ENCODE results near the gene DZIP1L. TPM values are rescaled to one million over a fixed set of nuclear protein-coding genes. Genes with fewer than 3 reads are reported as not detected.
"Not testable (repeated sequence)": the region's sequence is repeated elsewhere in the genome, so short reads cannot be mapped to it uniquely, and the experiment has no call there.

The DZIP1L gene
- total and polyA plus RNA-seq, 2 donors (not counting 3 experiments of a cell fraction or from before 2014, with no cell fraction given) = 3.0 to 17.9 TPM

DNA sequence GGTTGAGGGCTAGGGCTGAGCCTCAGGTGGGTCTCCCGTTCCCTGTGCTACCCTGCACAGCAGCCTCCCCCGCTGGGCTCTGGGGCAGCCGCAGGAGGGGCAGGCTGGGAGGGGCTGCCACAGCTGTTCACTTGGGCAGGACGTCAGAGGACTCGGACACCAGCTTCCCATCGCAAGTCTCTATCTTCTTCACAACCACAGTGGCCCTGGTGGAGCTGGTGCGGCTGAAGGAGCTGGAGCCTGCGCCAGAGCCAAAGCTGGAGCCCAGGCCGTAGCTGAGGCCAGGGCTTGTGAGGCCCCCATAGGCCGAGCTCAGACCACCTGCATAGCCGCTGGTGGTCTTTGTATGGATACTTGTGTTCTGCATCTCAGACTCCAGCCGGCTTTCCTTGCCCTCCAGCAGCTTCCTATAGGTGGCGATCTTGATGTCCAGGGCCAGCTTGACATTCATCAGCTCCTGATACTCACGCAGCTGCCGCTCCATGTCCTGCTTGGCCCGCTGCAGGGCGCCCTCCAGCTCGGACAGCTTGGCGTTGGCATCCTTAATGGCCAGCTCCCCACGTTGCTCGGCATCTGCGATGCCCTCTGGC is 14.0 kb downstream of the DZIP1L start:
- POLR2A ChIA-PET; H4K20me1 ChIP-seq (replicated peaks; ENCODE audit: control insufficient read depth, extremely low read depth, insufficient read depth, low read length); BruUV-seq (replicated peaks); H3K9me1 ChIP-seq (replicated peaks; ENCODE audit: control insufficient read depth, extremely low read depth, insufficient read depth, low read length); H3K9me3 ChIP-seq (replicated peaks; ENCODE audit: control insufficient read depth, insufficient read depth, low read length); dilution Hi-C loops (cut with MboI; ENCODE audit: extremely low pct_ligation_motif_present, low sequenced_read_pairs); H3K27ac ChIP-seq (ENCODE audit: insufficient read depth, low read depth, low read length); H3K79me2 ChIP-seq (ENCODE audit: control insufficient read depth, insufficient read depth, low read length); H3K27me3 ChIP-seq (ENCODE audit: control insufficient read depth in 2 of 2, insufficient read depth in 2 of 2, low read length in 2 of 2); H3K36me3 ChIP-seq (ENCODE audit: control insufficient read depth in 2 of 2, extremely low read depth in 1 of 2, insufficient read depth in 2 of 2, low read length in 2 of 2); H2AFZ ChIP-seq (ENCODE audit: low read depth, low read length); H3K4me3 ChIP-seq (replicated peaks in 1 of 3; ENCODE audit: insufficient read depth in 1 of 3, low read depth in 1 of 3, low read length in 3 of 3); DNase-seq (ENCODE audit: low read depth, low spot score); intact Hi-C loops (cut with micrococcal nuclease); H3K4me1 ChIP-seq (ENCODE audit: control insufficient read depth, extremely low read depth, insufficient read depth, low read length); FAIRE-seq; H3K4me2 ChIP-seq (ENCODE audit: insufficient read depth, low read length); H3K9ac ChIP-seq (replicated peaks; ENCODE audit: extremely low read depth, insufficient read depth, low read length): not testable (repeated sequence)
- CTCF ChIA-PET = interaction anchor here (0.6 to 3.1 kb wide), 7 partner anchors 12 to 49 kb away, joined by 3 to 13 read pairs (median 3); partner anchors contain the start of gene DZIP1L
- TF ChIP-seq, protein P1, sequence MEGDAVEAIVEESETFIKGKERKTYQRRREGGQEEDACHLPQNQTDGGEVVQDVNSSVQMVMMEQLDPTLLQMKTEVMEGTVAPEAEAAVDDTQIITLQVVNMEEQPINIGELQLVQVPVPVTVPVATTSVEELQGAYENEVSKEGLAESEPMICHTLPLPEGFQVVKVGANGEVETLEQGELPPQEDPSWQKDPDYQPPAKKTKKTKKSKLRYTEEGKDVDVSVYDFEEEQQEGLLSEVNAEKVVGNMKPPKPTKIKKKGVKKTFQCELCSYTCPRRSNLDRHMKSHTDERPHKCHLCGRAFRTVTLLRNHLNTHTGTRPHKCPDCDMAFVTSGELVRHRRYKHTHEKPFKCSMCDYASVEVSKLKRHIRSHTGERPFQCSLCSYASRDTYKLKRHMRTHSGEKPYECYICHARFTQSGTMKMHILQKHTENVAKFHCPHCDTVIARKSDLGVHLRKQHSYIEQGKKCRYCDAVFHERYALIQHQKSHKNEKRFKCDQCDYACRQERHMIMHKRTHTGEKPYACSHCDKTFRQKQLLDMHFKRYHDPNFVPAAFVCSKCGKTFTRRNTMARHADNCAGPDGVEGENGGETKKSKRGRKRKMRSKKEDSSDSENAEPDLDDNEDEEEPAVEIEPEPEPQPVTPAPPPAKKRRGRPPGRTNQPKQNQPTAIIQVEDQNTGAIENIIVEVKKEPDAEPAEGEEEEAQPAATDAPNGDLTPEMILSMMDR (IDR thresholded peaks at IDR 0.05; ENCODE audit: extremely low read depth in 1 of 2, insufficient read depth in 1 of 2, low read depth in 1 of 2, low read length in 2 of 2) = peak in 1 of 2 donors; percentile 29

DNA sequence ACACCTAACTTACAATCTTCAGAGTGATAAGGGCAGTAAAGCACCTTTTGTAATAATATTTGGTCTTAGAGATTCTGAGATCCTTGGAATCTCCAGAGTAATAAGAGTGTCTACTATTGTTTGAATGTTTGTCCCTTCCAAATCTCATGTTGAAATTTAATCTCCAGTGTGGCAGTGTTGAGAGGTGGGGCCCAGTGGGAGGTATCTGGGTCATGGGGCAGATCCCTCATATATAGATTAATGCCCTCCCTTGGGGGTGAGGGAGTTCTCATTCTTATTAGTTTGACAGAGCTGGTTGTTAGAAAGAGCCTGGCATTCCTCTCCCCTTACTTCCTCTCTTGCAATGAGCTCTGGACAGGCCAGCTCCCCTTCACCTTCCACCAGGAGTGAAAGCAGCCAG is 16.0 kb downstream of the DZIP1L start:
- ChIA-PET POLR2A (no interaction called here), CTCF (interaction anchor here (1.6 kb wide), 1 partner anchor 19 kb away, joined by 9 read pairs; no protein-coding TSS in a partner anchor)
- no peaks in the 10 kb centered on the region for H3K27me3 ChIP-seq (ENCODE audit: control insufficient read depth in 2 of 2, insufficient read depth in 2 of 2, low read length in 2 of 2)
- no peak for FAIRE-seq
- H3K4me3 ChIP-seq (replicated peaks in 1 of 3; ENCODE audit: insufficient read depth in 1 of 3, low read depth in 1 of 3, low read length in 3 of 3) = no peak overlapping the region
- H3K4me1 ChIP-seq (ENCODE audit: control insufficient read depth, extremely low read depth, insufficient read depth, low read length) = no peaks in the 10 kb centered on the region
- H3K9ac ChIP-seq (replicated peaks; ENCODE audit: extremely low read depth, insufficient read depth, low read length) = no peak overlapping the region
- no peaks in the 10 kb centered on the region for H3K9me3 ChIP-seq (replicated peaks; ENCODE audit: control insufficient read depth, insufficient read depth, low read length)
- dilution Hi-C loops (cut with MboI; ENCODE audit: extremely low pct_ligation_motif_present, low sequenced_read_pairs) = no loop called here
- H3K36me3 ChIP-seq (ENCODE audit: control insufficient read depth in 2 of 2, extremely low read depth in 1 of 2, insufficient read depth in 2 of 2, low read length in 2 of 2) = peaks cover 0 to 1% of the 10 kb centered on the region in 2 experiments
- H2AFZ ChIP-seq (ENCODE audit: low read depth, low read length) = no peak overlapping the region
- H4K20me1 ChIP-seq (replicated peaks; ENCODE audit: control insufficient read depth, extremely low read depth, insufficient read depth, low read length) = no peaks in the 10 kb centered on the region
- no peak overlapping the region for H3K27ac ChIP-seq (ENCODE audit: insufficient read depth, low read depth, low read length)
- H3K79me2 ChIP-seq (ENCODE audit: control insufficient read depth, insufficient read depth, low read length) = no peaks in the 10 kb centered on the region
- no peaks in the 10 kb centered on the region for H3K9me1 ChIP-seq (replicated peaks; ENCODE audit: control insufficient read depth, extremely low read depth, insufficient read depth, low read length)
- no TSS peak for BruUV-seq (replicated peaks)
- no peak for DNase-seq (ENCODE audit: low read depth, low spot score)
- TF ChIP-seq, protein P1 (IDR thresholded peaks at IDR 0.05; ENCODE audit: extremely low read depth in 1 of 2, insufficient read depth in 1 of 2, low read depth in 1 of 2, low read length in 2 of 2) = no peak
- TF ChIP-seq GATA2 (IDR thresholded peaks at IDR 0.05; ENCODE audit: insufficient read depth, insufficient read length, low read depth, low read length) (no peak), POLR2AphosphoS5 (IDR thresholded peaks at IDR 0.05; ENCODE audit: insufficient read depth, low read depth, low read length) (no peak), EZH2 (IDR thresholded peaks at IDR 0.05; ENCODE audit: borderline replicate concordance, low read depth, low read length, severe bottlenecking) (no peak), JUN (IDR thresholded peaks at IDR 0.05; ENCODE audit: borderline replicate concordance, insufficient read depth, insufficient read length, low read depth) (no peak), FOS (IDR thresholded peaks at IDR 0.05; ENCODE audit: borderline replicate concordance, insufficient read depth, low read length) (no peak), POLR2A (IDR thresholded peaks at IDR 0.05; ENCODE audit: low read depth, low read length) (no peak), MYC (IDR thresholded peaks at IDR 0.05; ENCODE audit: low read depth, low read length) (no peak)
- TF ChIP-seq, protein P2, sequence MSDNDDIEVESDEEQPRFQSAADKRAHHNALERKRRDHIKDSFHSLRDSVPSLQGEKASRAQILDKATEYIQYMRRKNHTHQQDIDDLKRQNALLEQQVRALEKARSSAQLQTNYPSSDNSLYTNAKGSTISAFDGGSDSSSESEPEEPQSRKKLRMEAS (IDR thresholded peaks at IDR 0.05; ENCODE audit: insufficient read depth, insufficient read length) = no peak
- no peak overlapping the region for H3K4me2 ChIP-seq (ENCODE audit: insufficient read depth, low read length)
- intact Hi-C loops (cut with micrococcal nuclease) = no loop called here

All from endothelial cell of umbilical vein (primary cell).